ENCODE data around the gene KREMEN1. TPM values are rescaled to one million over a fixed set of nuclear protein-coding genes. Genes with fewer than 3 reads are reported as not detected.

KREMEN1 gene
- total and polyA plus RNA-seq, 2 of the 4 experiments (the other 2 are of a cell fraction), result 2.9 to 4.6 TPM

DNA sequence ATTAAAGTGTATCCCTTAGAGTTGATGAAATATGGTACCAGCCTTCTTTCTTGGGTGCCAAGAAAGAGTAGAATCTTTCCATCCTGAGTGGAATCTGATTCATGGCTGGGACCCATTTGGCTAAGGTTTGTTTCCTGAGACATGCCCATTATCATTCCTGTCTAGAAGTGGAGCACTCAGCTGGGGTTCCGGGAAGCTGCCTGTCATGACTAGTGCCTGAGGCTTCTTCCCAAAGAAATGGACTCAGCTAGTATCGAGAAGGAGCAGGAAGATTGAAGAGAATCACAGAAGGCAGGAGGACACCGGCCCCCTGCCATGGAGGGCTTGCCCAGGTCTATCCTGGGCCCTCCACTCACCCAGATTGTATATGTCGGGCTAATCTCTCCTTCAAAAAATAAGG lies 57.6 kb downstream of the KREMEN1 start:
- no peak overlapping the region for H4K91ac ChIP-seq (ENCODE audit: insufficient read depth, low read depth, low read length)
- dilution Hi-C loops (cut with HindIII; ENCODE audit: low sequenced_read_pairs, unreplicated experiment), result no loop called here
- in situ Hi-C loops (cut with MboI; ENCODE audit: low sequenced_read_pairs), result no loop called here
- no peak overlapping the region for H3K18ac ChIP-seq (ENCODE audit: low read depth, low read length)
- intact Hi-C loops (cut with micrococcal nuclease), result no loop called here
- 100% methylated on average over 1 of the region's 4 CpGs; no CpG with 5 or more reads in 1 of the 2 experiments for WGBS, 2 experiments (ENCODE audit: extremely low coverage in 2 of 2, insufficient read length in 1 of 2)
- H3K4me1 ChIP-seq (ENCODE audit: control insufficient read depth, insufficient read depth, low read length), result peaks cover 3% of the 10 kb centered on the region; the same call in 1 of the 2 replicates
- no peak overlapping the region for H3K23ac ChIP-seq (ENCODE audit: low read depth, low read length)
- ChIA-PET CTCF (no interaction called here), POLR2A (ENCODE audit: unreplicated experiment) (no interaction called here)
- no peak overlapping the region for H4K8ac ChIP-seq (ENCODE audit: low read depth in 2 of 2, low read length in 2 of 2)
- peaks cover 4% of the 10 kb centered on the region for H3K9me1 ChIP-seq (ENCODE audit: insufficient read depth, low read length)
- H2BK5ac ChIP-seq (ENCODE audit: low read depth, low read length, poor library complexity, severe bottlenecking), result no peak overlapping the region
- no peaks in the 10 kb centered on the region; the same call in 1 of the 2 replicates for H3K36me3 ChIP-seq (ENCODE audit: control insufficient read depth, insufficient read depth, low read length)
- H3K27ac ChIP-seq (ENCODE audit: insufficient read depth, low read length), result no peak overlapping the region
- no peak overlapping the region for H2BK20ac ChIP-seq (ENCODE audit: low read depth, low read length)
- TF ChIP-seq, protein P1, sequence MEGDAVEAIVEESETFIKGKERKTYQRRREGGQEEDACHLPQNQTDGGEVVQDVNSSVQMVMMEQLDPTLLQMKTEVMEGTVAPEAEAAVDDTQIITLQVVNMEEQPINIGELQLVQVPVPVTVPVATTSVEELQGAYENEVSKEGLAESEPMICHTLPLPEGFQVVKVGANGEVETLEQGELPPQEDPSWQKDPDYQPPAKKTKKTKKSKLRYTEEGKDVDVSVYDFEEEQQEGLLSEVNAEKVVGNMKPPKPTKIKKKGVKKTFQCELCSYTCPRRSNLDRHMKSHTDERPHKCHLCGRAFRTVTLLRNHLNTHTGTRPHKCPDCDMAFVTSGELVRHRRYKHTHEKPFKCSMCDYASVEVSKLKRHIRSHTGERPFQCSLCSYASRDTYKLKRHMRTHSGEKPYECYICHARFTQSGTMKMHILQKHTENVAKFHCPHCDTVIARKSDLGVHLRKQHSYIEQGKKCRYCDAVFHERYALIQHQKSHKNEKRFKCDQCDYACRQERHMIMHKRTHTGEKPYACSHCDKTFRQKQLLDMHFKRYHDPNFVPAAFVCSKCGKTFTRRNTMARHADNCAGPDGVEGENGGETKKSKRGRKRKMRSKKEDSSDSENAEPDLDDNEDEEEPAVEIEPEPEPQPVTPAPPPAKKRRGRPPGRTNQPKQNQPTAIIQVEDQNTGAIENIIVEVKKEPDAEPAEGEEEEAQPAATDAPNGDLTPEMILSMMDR (conservative IDR thresholded peaks at IDR 0.05; ENCODE audit: low read depth, low read length), result no peak
- TF ChIP-seq CEBPB (IDR thresholded peaks at IDR 0.05; ENCODE audit: low read depth, low read length) (no peak), MAZ (IDR thresholded peaks at IDR 0.05; ENCODE audit: borderline replicate concordance, low read depth, low read length) (no peak), POLR2A (IDR thresholded peaks at IDR 0.05; ENCODE audit: low read depth, low read length) (no peak), NFE2L2 (IDR thresholded peaks at IDR 0.05; ENCODE audit: low read depth, low read length) (no peak), RFX5 (IDR thresholded peaks at IDR 0.05; ENCODE audit: low read depth, low read length) (no peak), CHD1 (IDR thresholded peaks at IDR 0.05; ENCODE audit: low read depth, low read length) (no peak), SMC3 (IDR thresholded peaks at IDR 0.05; ENCODE audit: low read depth, low read length) (no peak)
- TF ChIP-seq, protein P2, sequence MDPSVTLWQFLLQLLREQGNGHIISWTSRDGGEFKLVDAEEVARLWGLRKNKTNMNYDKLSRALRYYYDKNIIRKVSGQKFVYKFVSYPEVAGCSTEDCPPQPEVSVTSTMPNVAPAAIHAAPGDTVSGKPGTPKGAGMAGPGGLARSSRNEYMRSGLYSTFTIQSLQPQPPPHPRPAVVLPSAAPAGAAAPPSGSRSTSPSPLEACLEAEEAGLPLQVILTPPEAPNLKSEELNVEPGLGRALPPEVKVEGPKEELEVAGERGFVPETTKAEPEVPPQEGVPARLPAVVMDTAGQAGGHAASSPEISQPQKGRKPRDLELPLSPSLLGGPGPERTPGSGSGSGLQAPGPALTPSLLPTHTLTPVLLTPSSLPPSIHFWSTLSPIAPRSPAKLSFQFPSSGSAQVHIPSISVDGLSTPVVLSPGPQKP (IDR thresholded peaks at IDR 0.05; ENCODE audit: borderline replicate concordance, low read depth, low read length), result no peak
- H2AK5ac ChIP-seq (ENCODE audit: low read depth, low read length), result no peak overlapping the region
- H2BK120ac ChIP-seq (ENCODE audit: low read depth, low read length), result no peak overlapping the region
- H3K14ac ChIP-seq (replicated peaks; ENCODE audit: low read depth, low read length), result no peak overlapping the region
- BruUV-seq (replicated peaks), result no TSS peak
- ATAC-seq (ENCODE audit: low read depth), result no peak
- no peak for DNase-seq
- H4K5ac ChIP-seq (ENCODE audit: low read depth, low read length), result no peak overlapping the region
- no peak overlapping the region for H3K4ac ChIP-seq (ENCODE audit: low read depth, low read length)
- no peaks in the 10 kb centered on the region for H3K9me3 ChIP-seq (ENCODE audit: control insufficient read depth, insufficient read depth, low read length)
- no peak overlapping the region for H2AK9ac ChIP-seq (replicated peaks; ENCODE audit: low read depth, low read length, poor library complexity)
- H2AFZ ChIP-seq (replicated peaks; ENCODE audit: low read length, poor library complexity), result no peak overlapping the region
- H3K4me3 ChIP-seq (ENCODE audit: insufficient read depth, low read depth, low read length), result no peak overlapping the region
- no peak overlapping the region for H3K4me2 ChIP-seq (ENCODE audit: low read depth, low read length)
- no peak overlapping the region for H3K56ac ChIP-seq (ENCODE audit: extremely low read depth, insufficient read depth, low read length)
- no peaks in the 10 kb centered on the region for H3K79me1 ChIP-seq (ENCODE audit: low read depth in 1 of 2, low read length in 2 of 2)
- H3K9ac ChIP-seq (ENCODE audit: low read depth, low read length), result no peak overlapping the region
- no peaks in the 10 kb centered on the region for H4K20me1 ChIP-seq (ENCODE audit: insufficient read depth, low read length)
- no peak overlapping the region for H2BK15ac ChIP-seq (ENCODE audit: low read depth, low read length)
- H3K27me3 ChIP-seq (ENCODE audit: control insufficient read depth, insufficient read depth, low read length), result no peaks in the 10 kb centered on the region
